Naive thymus-derived CD8-positive, alpha-beta T cell (primary cell): ENCODE results near the gene ZSCAN20. TPM values are rescaled to one million over a fixed set of nuclear protein-coding genes. Genes with fewer than 3 reads are reported as not detected.

ENCODE experiments used
- ATAC-seq, 2 donors: fragments of 150-1000 bp; cut with Tn5 transposase in 1 of 2; sonication (Bioruptor Pico), chemical (Tn5 transposase) in 1 of 2; 1 replicate in 1 of 2; 2 replicates in 1 of 2; pipeline ENCODE4 v1.10.0; 2021; ENCODE audit warnings: mild to moderate bottlenecking in 2 of 2, moderate library complexity in 2 of 2
- POLR2A ChIA-PET: fragments of 350-600 bp; sonication (Branson Sonifier 250); formaldehyde crosslinking; loops from one replicate; lab custom pipeline; 2021; ENCODE audit warnings: antibody characterized with exemption; lab: Charles Lee
- DNase-seq, 10 donors: peaks; one replicate each; pipeline versions ENCODE4 v3.0.0 to v3.0.0-alpha.2; 2020 to 2022
- H3K27ac Mint-ChIP-seq, 10 donors: one replicate each; pipeline ENCODE4 v1.8.0; 2020 to 2022; ENCODE audit warnings: mild to moderate bottlenecking in 10 of 10, mixed read lengths in 10 of 10, moderate library complexity in 4 of 10, inconsistent platforms in 1 of 10
- H3K27me3 Mint-ChIP-seq, 5 donors: one replicate each; pipeline ENCODE4 v1.8.0; 2021 to 2022; ENCODE audit warnings: mixed read lengths in 5 of 5
- H3K36me3 Mint-ChIP-seq, 3 donors: one replicate each; pipeline ENCODE4 v1.8.0; 2020 to 2022; ENCODE audit warnings: mixed read lengths in 3 of 3, mild to moderate bottlenecking in 2 of 3, inconsistent platforms in 1 of 3
- H3K4me1 Mint-ChIP-seq, 4 donors: one replicate each; pipeline ENCODE4 v1.8.0; 2021 to 2022; ENCODE audit warnings: mixed read lengths in 4 of 4
- H3K4me3 Mint-ChIP-seq, 10 donors: one replicate each; pipeline ENCODE4 v1.8.0; 2020 to 2022; ENCODE audit warnings: mild to moderate bottlenecking in 10 of 10, mixed read lengths in 10 of 10, moderate library complexity in 6 of 10, inconsistent platforms in 1 of 10
- H3K9me3 Mint-ChIP-seq, 9 donors: one replicate each; pipeline ENCODE4 v1.8.0; 2020 to 2022; ENCODE audit warnings: mixed read lengths in 9 of 9, mild to moderate bottlenecking in 3 of 9, inconsistent platforms in 1 of 9, moderate library complexity in 1 of 9
- polyA plus RNA-seq, 3 donors: library from polyadenylated mRNA; unstranded; fragments of 300-500 nt; fragmentation: Illumina TruSeq; gene quantifications; one replicate each; pipeline ENCODE4 v1.2.3, GENCODE V29; 2021
- total RNA-seq, 8 experiments: library from RNA in 2 of 8; stranded (reverse) in 2 of 8; gene quantifications; one replicate each; pipeline ENCODE4 v1.2.3 and lab custom pipeline; 2021 to 2026

ZSCAN20 gene
- total RNA-seq (1 to 10 TPM; 2.7 to 3.5 TPM), polyA plus RNA-seq (1 to 10 TPM in 1 of 3 donors, under 1 TPM in 2; 0.59 to 1.2 (median 0.80) TPM), total RNA-seq (lab: John Stamatoyannopoulos, UW) (5.9 to 9.3 (median 7.4) reads per million in 6 experiments)

DNA sequence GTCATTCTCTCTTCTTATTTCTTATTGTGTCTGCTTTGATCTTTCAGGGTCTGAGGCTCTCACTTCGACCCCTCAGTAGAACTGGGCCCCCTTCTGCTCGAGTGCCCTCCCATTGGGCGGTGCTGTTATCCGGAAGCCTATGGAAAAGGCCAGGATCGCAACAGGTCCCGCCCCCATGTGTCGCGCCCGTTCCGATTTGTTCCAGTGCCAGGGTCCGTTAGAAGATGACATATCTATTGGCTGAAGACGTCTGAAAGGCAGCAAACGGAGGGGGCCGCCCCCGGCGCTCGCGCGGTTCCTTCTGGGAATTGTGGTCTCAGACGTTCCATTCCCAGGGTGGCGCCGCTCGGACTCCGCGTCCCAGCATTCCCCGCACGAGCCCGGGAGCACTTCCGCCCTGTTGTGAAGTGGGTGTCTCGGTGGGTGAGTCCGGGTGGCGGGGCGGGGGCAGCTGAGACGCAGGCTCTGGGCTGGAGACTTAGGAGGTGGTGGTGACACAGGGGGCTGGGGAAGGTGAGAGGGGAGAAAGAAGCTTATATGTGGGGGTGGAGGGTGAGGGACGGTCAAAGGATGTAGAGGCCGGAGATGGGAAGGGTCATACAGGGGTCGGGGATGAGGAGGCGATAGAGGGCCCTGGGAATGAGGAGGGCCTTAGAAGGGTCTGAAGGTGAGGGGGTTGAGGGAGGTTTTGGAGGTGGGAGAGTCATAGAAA is at the start of gene ZSCAN20:
TSS of gene ZSCAN20 (plus strand) at position 377 of the 712 bp plus-strand sequence. CDS start 6,644 bp downstream, outside the sequence.
- POLR2A ChIA-PET: interaction anchor here (1.2 to 1.3 kb wide), 2 partner anchors 176 to 291 kb away, joined by 3 read pairs; no protein-coding TSS in a partner anchor
- Mint-ChIP-seq H3K27me3 (no peaks in the 10 kb centered on the region), H3K9me3 (no peaks in the 10 kb centered on the region), H3K27ac (peak within 1 kb of the TSS; percentile 74 to 96 (median 92)), H3K4me3 (peak within 1 kb of the TSS; percentile 86 to 99 (median 92)), H3K36me3 (peaks cover 0 to 2% (median 0%) of the 10 kb centered on the region in 3 donors), H3K4me1 (peaks cover 21 to 33% (median 27%) of the 10 kb centered on the region in 4 donors)
- DNase-seq (peak; percentile 64 to 90 (median 80)), ATAC-seq (peak; percentile 95 to 98)

GRCh38 chr1:33424205-33424604 is 48.2 kb upstream of the ZSCAN20 start:
- H3K4me1 Mint-ChIP-seq: peaks cover 0 to 4% (median 0%) of the 10 kb centered on the region in 4 donors
- peaks cover 0 to 3% (median 0%) of the 10 kb centered on the region in 9 donors for H3K9me3 Mint-ChIP-seq
- peaks cover 14 to 49% (median 21%) of the 10 kb centered on the region in 5 donors for H3K27me3 Mint-ChIP-seq
- no peak for DNase-seq
- H3K4me3 Mint-ChIP-seq: no peak overlapping the region
- H3K27ac Mint-ChIP-seq: no peak overlapping the region
- ATAC-seq: no peak
- H3K36me3 Mint-ChIP-seq: no peaks in the 10 kb centered on the region
- POLR2A ChIA-PET: no interaction called here

GRCh38 chr1:33424610-33425009 is 47.8 kb upstream of the ZSCAN20 start:
- no peaks in the 10 kb centered on the region for H3K9me3 Mint-ChIP-seq
- no peak for DNase-seq
- H3K4me3 Mint-ChIP-seq: no peak overlapping the region
- ATAC-seq: no peak
- peaks cover 0 to 4% (median 0%) of the 10 kb centered on the region in 4 donors for H3K4me1 Mint-ChIP-seq
- POLR2A ChIA-PET: no interaction called here
- peaks cover 14 to 49% (median 21%) of the 10 kb centered on the region in 5 donors for H3K27me3 Mint-ChIP-seq
- no peak overlapping the region for H3K27ac Mint-ChIP-seq
- H3K36me3 Mint-ChIP-seq: no peaks in the 10 kb centered on the region

GRCh38 chr1:33425900-33426299 is 46.5 kb upstream of the ZSCAN20 start:
- H3K4me3 Mint-ChIP-seq: no peak overlapping the region
- H3K27me3 Mint-ChIP-seq: peaks cover 14 to 44% (median 18%) of the 10 kb centered on the region in 5 donors
- peaks cover 0 to 4% (median 0%) of the 10 kb centered on the region in 4 donors for H3K4me1 Mint-ChIP-seq
- DNase-seq: no peak
- POLR2A ChIA-PET: no interaction called here
- H3K9me3 Mint-ChIP-seq: no peaks in the 10 kb centered on the region
- no peaks in the 10 kb centered on the region for H3K36me3 Mint-ChIP-seq
- H3K27ac Mint-ChIP-seq: no peak overlapping the region
- no peak for ATAC-seq

- POLR2A ChIA-PET: no interaction called here
- H3K36me3 Mint-ChIP-seq: no peaks in the 10 kb centered on the region
These were observed 45.5 kb upstream of the ZSCAN20 start for GRCh38 chr1:33426916-33427315.

GRCh38 chr1:33428661-33429060 is 43.8 kb upstream of the ZSCAN20 start:
- DNase-seq: no peak
- Mint-ChIP-seq H3K4me1 (peaks cover 0 to 4% (median 2%) of the 10 kb centered on the region in 4 donors), H3K4me3 (no peak overlapping the region)

More at GRCh38 chr1:33426916-33427315, 45.5 kb upstream of the ZSCAN20 start:
- ATAC-seq: no peak
- H3K27me3 Mint-ChIP-seq: peaks cover 12 to 34% (median 16%) of the 10 kb centered on the region in 5 donors
- H3K4me3 Mint-ChIP-seq: no peak overlapping the region
- no peaks in the 10 kb centered on the region for H3K9me3 Mint-ChIP-seq
- no peak for DNase-seq
- no peak overlapping the region for H3K27ac Mint-ChIP-seq
- peaks cover 0 to 3% (median 2%) of the 10 kb centered on the region in 4 donors for H3K4me1 Mint-ChIP-seq

GRCh38 chr1:33429332-33429731 is 43.1 kb upstream of the ZSCAN20 start:
- Mint-ChIP-seq H3K27ac (no peak overlapping the region), H3K4me1 (peaks cover 0 to 4% (median 2%) of the 10 kb centered on the region in 4 donors), H3K27me3 (peaks cover 6 to 19% (median 10%) of the 10 kb centered on the region in 5 donors), H3K9me3 (no peaks in the 10 kb centered on the region), H3K36me3 (no peaks in the 10 kb centered on the region), H3K4me3 (no peak overlapping the region)
- DNase-seq (no peak), ATAC-seq (no peak)
- POLR2A ChIA-PET: no interaction called here

More at GRCh38 chr1:33428661-33429060, 43.8 kb upstream of the ZSCAN20 start:
- ATAC-seq: no peak
- no peaks in the 10 kb centered on the region for H3K36me3 Mint-ChIP-seq
- peaks cover 6 to 19% (median 10%) of the 10 kb centered on the region in 5 donors for H3K27me3 Mint-ChIP-seq
- POLR2A ChIA-PET: no interaction called here
- no peak overlapping the region for H3K27ac Mint-ChIP-seq
- H3K9me3 Mint-ChIP-seq: no peaks in the 10 kb centered on the region

GRCh38 chr1:33429856-33430691 is 42.4 kb upstream of the ZSCAN20 start:
- no peak overlapping the region for H3K4me3 Mint-ChIP-seq
- POLR2A ChIA-PET: no interaction called here

DNA sequence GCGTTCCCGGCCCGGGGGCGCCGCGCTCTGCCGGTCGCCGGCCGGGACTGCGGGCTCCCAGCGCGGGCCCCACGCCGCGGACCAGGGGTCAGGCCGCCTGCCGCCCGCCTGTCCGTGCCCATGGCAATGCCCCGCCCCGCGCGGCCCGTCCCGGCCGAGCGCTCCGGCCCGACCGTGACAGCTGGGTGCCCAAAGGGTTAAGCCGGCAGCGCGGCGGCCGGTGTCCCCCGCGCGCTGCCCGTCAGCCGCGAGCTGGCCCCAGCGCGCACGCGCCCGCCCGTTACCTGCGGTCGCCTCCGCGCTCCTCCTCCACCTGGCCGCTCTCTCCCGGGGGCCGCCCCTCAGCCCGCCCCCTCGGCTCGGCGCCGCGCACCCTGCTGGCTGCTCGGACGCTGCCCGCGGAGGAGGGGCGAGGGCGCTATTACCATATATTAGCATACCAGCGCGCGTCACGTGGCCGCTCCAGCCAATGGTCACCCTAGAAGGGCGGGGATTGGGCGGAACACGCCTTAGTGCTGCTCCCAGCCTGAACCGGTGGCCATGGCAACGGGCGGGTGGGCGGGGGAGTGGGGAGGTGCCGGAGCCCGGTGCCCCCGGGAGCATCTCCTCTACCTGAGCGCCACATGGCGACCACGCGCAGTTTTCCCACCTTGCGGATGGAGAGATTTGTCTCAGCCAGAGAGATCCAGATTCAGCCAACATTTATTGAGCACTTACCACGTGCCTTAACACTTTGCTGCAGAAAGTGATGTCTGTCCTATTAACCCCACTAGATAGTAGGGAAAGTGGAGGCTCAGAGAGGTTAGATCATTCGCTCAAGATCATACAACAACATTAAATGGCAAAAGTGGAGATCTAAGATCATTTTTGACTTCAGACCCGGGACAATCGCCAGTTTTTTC is 41.5 kb upstream of the ZSCAN20 start, which contains the start of gene PHC2:
TSS of gene PHC2 (minus strand) at position 404 of the 902 bp plus-strand sequence. CDS start 55,556 bp downstream, outside the sequence.
- Mint-ChIP-seq H3K4me3 (peak within 1 kb of the TSS; percentile 61 to 84 (median 74)), H3K36me3 (no peaks in the 10 kb centered on the region), H3K9me3 (no peaks in the 10 kb centered on the region), H3K27me3 (peaks cover 0 to 8% (median 4%) of the 10 kb centered on the region in 5 donors), H3K4me1 (peaks cover 0 to 4% (median 2%) of the 10 kb centered on the region in 4 donors), H3K27ac (peak within 1 kb of the TSS in 6 of 10 donors; percentile 1 to 67 (median 31))
- peak; percentile 95 to 97 for ATAC-seq
- POLR2A ChIA-PET: no interaction called here
- DNase-seq: peak; percentile 84 to 94 (median 91)

More at GRCh38 chr1:33429856-33430691, 42.4 kb upstream of the ZSCAN20 start:
- peak overlapping the region in 1 of 10 donors; percentile 65 for H3K27ac Mint-ChIP-seq
- H3K36me3 Mint-ChIP-seq: no peaks in the 10 kb centered on the region
- peaks cover 3 to 14% (median 10%) of the 10 kb centered on the region in 5 donors for H3K27me3 Mint-ChIP-seq
- ATAC-seq: peak; percentile 13 to 17
- H3K4me1 Mint-ChIP-seq: peaks cover 0 to 4% (median 2%) of the 10 kb centered on the region in 4 donors
- no peaks in the 10 kb centered on the region for H3K9me3 Mint-ChIP-seq
- peak in 5 of 10 donors; percentile 1 to 24 (median 15) for DNase-seq

DNA sequence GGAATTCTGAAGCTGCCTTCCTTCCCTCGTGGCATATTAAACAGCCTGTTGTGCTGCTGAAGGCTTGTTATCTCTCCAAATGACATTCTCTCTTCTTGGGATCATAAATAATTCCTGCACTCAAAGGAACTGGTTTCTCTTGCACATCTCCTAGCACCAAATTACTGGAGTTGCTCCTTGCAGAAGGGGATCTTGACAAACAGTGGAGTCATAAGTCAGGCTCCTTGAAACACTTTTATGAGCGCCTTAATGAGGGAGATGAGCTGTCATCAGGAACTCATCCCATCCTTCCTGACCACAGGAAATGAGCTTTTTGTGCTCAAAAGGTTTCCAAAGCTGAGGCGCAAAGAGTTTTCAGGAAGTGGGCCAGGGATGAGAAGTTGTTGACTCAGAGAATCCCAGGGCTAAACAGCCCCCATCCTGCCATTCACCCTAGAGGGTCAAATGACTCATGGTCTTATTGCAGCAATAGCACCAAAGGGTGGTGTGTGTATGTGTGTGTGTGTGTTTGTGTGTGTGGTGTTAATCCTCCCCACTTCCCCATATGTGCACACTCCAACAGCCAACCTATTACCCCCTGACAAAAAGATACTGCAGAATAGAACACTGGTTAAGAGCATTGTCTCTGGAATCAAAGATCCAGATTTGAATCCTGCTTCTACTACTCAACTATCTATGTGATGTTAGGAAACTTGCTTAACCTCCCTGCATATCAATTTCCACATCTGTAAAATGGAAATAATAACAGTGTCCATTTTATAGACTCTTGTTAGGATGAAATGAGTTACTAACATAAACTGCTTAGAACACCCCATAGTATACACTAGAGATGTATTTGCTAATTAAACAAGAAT is 38.7 kb upstream of the ZSCAN20 start:
- ATAC-seq (no peak), DNase-seq (no peak)
- Mint-ChIP-seq H3K4me1 (peaks cover 0 to 4% (median 2%) of the 10 kb centered on the region in 4 donors), H3K9me3 (no peaks in the 10 kb centered on the region), H3K27me3 (peaks cover 0 to 3% (median under 1%) of the 10 kb centered on the region in 5 donors), H3K36me3 (no peaks in the 10 kb centered on the region), H3K27ac (no peak overlapping the region), H3K4me3 (no peak overlapping the region)
- POLR2A ChIA-PET: no interaction called here

DNA sequence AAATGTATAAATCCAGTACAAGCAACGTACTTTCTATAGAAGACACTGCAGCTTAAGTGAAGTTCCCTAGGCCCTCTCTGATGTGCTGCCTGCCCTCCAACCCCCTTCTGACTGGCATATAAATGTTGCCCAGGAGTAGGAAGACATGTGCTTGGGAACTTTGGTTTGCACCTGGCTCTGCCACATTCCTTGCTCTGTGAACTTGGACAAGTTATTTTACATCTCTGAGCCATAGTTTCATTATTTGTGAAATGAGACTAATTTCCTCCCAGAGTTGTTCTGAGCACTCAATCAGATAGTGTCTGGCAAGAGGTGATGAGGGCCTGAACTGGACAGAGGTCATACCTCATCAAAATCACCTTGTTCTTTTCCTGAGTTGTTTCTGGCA is 38.1 kb upstream of the ZSCAN20 start:
- Mint-ChIP-seq H3K27me3 (peaks cover 0 to 7% (median 2%) of the 10 kb centered on the region in 5 donors), H3K27ac (no peak overlapping the region), H3K4me1 (peaks cover 0 to 4% (median 2%) of the 10 kb centered on the region in 4 donors), H3K9me3 (no peaks in the 10 kb centered on the region), H3K4me3 (no peak overlapping the region), H3K36me3 (no peaks in the 10 kb centered on the region)
- DNase-seq: no peak
- POLR2A ChIA-PET: no interaction called here
- no peak for ATAC-seq
